ENCODE results near the gene DUS2. TPM values are rescaled to one million over a fixed set of nuclear protein-coding genes. Genes with fewer than 3 reads are reported as not detected.

DUS2 gene
- total RNA-seq, 4 donors from 2014 or later: 8.4 to 12.5 (median 9.7) TPM

- Histone ChIP-seq H3K27ac (replicated peaks in 1 of 4) (no peak overlapping the region), H3K36me3 (peaks cover 0 to 17% (median 15%) of the 10 kb centered on the region in 4 donors), H3K27me3 (no peaks in the 10 kb centered on the region), H3K9me3 (no peaks in the 10 kb centered on the region), H3K4me1 (peaks cover 0 to 6% (median 0%) of the 10 kb centered on the region in 4 donors), H3K4me3 (no peak overlapping the region)
- WGBS: 96% methylated on average over 2 of the region's 2 CpGs
- DNase-seq (ENCODE audit: extremely low spot score): no peak
- TF ChIP-seq POLR2AphosphoS5 (IDR thresholded peaks at IDR 0.05) (no peak), EP300 (IDR thresholded peaks at IDR 0.05) (no peak), CTCF (IDR thresholded peaks at IDR 0.05) (no peak), POLR2A (IDR thresholded peaks at IDR 0.05; ENCODE audit: low read depth) (no peak)
- intact Hi-C loops (cut with DNase I): no loop called here
Measured at GRCh38 chr16:68126395-68126794, 103.3 kb downstream of the DUS2 start.

GRCh38 chr16:68128577-68129305, 105.7 kb downstream of the DUS2 start:
- H3K27ac ChIP-seq (replicated peaks in 1 of 4): no peak overlapping the region
- 72% methylated on average over 6 of the region's 6 CpGs for WGBS
- H3K4me3 ChIP-seq: no peak overlapping the region
- peaks cover 0 to 15% (median 12%) of the 10 kb centered on the region in 4 donors for H3K36me3 ChIP-seq
- peaks cover 9 to 15% (median 15%) of the 10 kb centered on the region in 4 donors for H3K4me1 ChIP-seq
- no peak for DNase-seq (ENCODE audit: extremely low spot score)
- no peaks in the 10 kb centered on the region for H3K9me3 ChIP-seq
- no peaks in the 10 kb centered on the region for H3K27me3 ChIP-seq
- intact Hi-C loops (cut with DNase I): no loop called here
- no peak for TF ChIP-seq POLR2AphosphoS5 (IDR thresholded peaks at IDR 0.05)
- no peak for TF ChIP-seq POLR2A (IDR thresholded peaks at IDR 0.05; ENCODE audit: low read depth)
- TF ChIP-seq CTCF (IDR thresholded peaks at IDR 0.05): no peak
- TF ChIP-seq EP300 (IDR thresholded peaks at IDR 0.05): no peak

Small RNAs within 50 kb of the gene (small RNA-seq; reads per million reads assigned to genes)
- gene RF00019 (0 reads per million in 3 donors), gene RNU6-359P (0 reads per million in 3 donors)

Other genes with a start within 250 kb of the DUS2 start
- gene RANBP10, start 216.7 kb upstream of the DUS2 start, total RNA-seq: 10 to 100 TPM in 2 of 4 donors, 1 to 10 TPM in 2; 5.8 to 12.2 (median 8.6) TPM
- gene TSNAXIP1, start 216.4 kb upstream of the DUS2 start, total RNA-seq: 1 to 10 TPM in 3 of 4 donors, under 1 TPM in 1; 0.83 to 2.2 (median 1.1) TPM
- gene THAP11, start 181.0 kb upstream of the DUS2 start, total RNA-seq: 100 to 1,000 TPM in 1 of 4 donors, 10 to 100 TPM in 3; 60.2 to 101 (median 78.3) TPM
- 100 to 1,000 TPM; 101 to 246 (median 174) TPM for gene NUTF2, start 176.4 kb upstream of the DUS2 start, total RNA-seq
- gene CENPT, start 175.6 kb upstream of the DUS2 start, total RNA-seq: 10 to 100 TPM; 30.3 to 50.7 (median 33.2) TPM
- 10 to 100 TPM; 49.9 to 70.9 (median 52.0) TPM for gene EDC4, start 150.2 kb upstream of the DUS2 start, total RNA-seq
- 1 to 10 TPM in 1 of 4 donors, under 1 TPM in 1, not detected in 2; 0.99 to 1.7 TPM for gene NRN1L, start 138.4 kb upstream of the DUS2 start, total RNA-seq
- gene PSKH1, start 130.0 kb upstream of the DUS2 start, total RNA-seq: 10 to 100 TPM; 16.1 to 35.4 (median 26.4) TPM
- gene CTRL, start 91.4 kb upstream of the DUS2 start, total RNA-seq: 1 to 10 TPM in 1 of 4 donors, under 1 TPM in 2, not detected in 1; 0.80 to 1.1 (median 0.99) TPM
- 10 to 100 TPM; 17.2 to 51.6 (median 36.1) TPM for gene PSMB10, start 86.4 kb upstream of the DUS2 start, total RNA-seq
- gene LCAT, start 79.2 kb upstream of the DUS2 start, total RNA-seq: 10 to 100 TPM; 13.9 to 43.1 (median 22.0) TPM
- 100 to 1,000 TPM in 1 of 4 donors, 10 to 100 TPM in 3; 65.8 to 142 (median 81.3) TPM for gene SLC12A4, start 54.6 kb upstream of the DUS2 start, total RNA-seq
- gene DPEP3, start 42.8 kb upstream of the DUS2 start, total RNA-seq: under 1 TPM in 1 of 4 donors, not detected in 3; 0.17 TPM
- 1 to 10 TPM; 1.4 to 5.5 (median 3.7) TPM for gene DPEP2, start 23.8 kb upstream of the DUS2 start, total RNA-seq
- gene DPEP2NB, start 7.4 kb upstream of the DUS2 start, total RNA-seq: not detected
- 10 to 100 TPM in 1 of 4 donors, 1 to 10 TPM in 3; 5.0 to 10.1 (median 8.4) TPM for gene DDX28, start 52 bp upstream of the DUS2 start, total RNA-seq
- 10 to 100 TPM; 44.6 to 56.8 (median 50.8) TPM for gene NFATC3, start 62.1 kb downstream of the DUS2 start, total RNA-seq
- 1 to 10 TPM in 1 of 4 donors, under 1 TPM in 3; 0.17 to 2.1 (median 0.52) TPM for gene ESRP2, start 212.8 kb downstream of the DUS2 start, total RNA-seq
- gene PLA2G15, start 222.1 kb downstream of the DUS2 start, total RNA-seq: 10 to 100 TPM; 10.4 to 22.0 (median 15.3) TPM
- 10 to 100 TPM; 18.9 to 37.1 (median 27.3) TPM for gene SLC7A6, start 241.2 kb downstream of the DUS2 start, total RNA-seq

All from esophagus muscularis mucosa (tissue), 4 donors.